HepG2 (cell line): ENCODE data around the gene CCL22. TPM values are rescaled to one million over a fixed set of nuclear protein-coding genes. Genes with fewer than 3 reads are reported as not detected.

Source experiments
- ARID4A ChIP-seq: sonication (generic); formaldehyde crosslinking; IDR thresholded peaks from 2 replicates; pipeline ENCODE4 v1.5.0; 2020; ENCODE audit warnings: mild to moderate bottlenecking, missing genetic modification reagents, borderline replicate concordance
- CAMTA2 ChIP-seq: sonication (generic); formaldehyde crosslinking; IDR thresholded peaks from 2 replicates; pipeline ENCODE4 v1.4.0; 2020; ENCODE audit warnings: mild to moderate bottlenecking, missing genetic modification reagents, borderline replicate concordance
- E2F1 ChIP-seq: sonication (generic); formaldehyde crosslinking; IDR thresholded peaks from 2 replicates; pipeline ENCODE4 v1.5.0; 2020; ENCODE audit warnings: missing genetic modification reagents
- FOXC1 ChIP-seq: sonication (generic); formaldehyde crosslinking; IDR thresholded peaks from 2 replicates; pipeline ENCODE4 v1.8.0; 2022; ENCODE audit warnings: mild to moderate bottlenecking, missing genetic modification reagents, borderline replicate concordance
- GLI4 ChIP-seq: sonication (generic); formaldehyde crosslinking; IDR thresholded peaks from 2 replicates; pipeline ENCODE4 v1.5.1; 2020; ENCODE audit warnings: missing genetic modification reagents, mild to moderate bottlenecking, moderate library complexity, borderline replicate concordance
- HDAC1 ChIP-seq: sonication (generic); formaldehyde crosslinking; IDR thresholded peaks from 2 replicates; pipeline ENCODE4 v1.5.1; 2020; ENCODE audit warnings: mild to moderate bottlenecking, missing genetic modification reagents
- HDAC6 ChIP-seq: fragments of 200-600 bp; sonication (generic); IDR thresholded peaks from 2 replicates; pipeline ENCODE4 v1.7.0; 2017; ENCODE audit warnings: mild to moderate bottlenecking, antibody characterized with exemption, low read length, low read depth
- KLF12 ChIP-seq: sonication (generic); formaldehyde crosslinking; IDR thresholded peaks from 2 replicates; pipeline ENCODE4 v1.4.0; 2020; ENCODE audit warnings: missing genetic modification reagents, borderline replicate concordance
- KLF6 ChIP-seq: IDR thresholded peaks from 2 replicates; pipeline ENCODE4 v1.8.0; 2016; ENCODE audit warnings: missing biosample characterization, missing genetic modification reagents
- MEIS1 ChIP-seq: sonication (generic); formaldehyde crosslinking; IDR thresholded peaks from 2 replicates; pipeline ENCODE4 v1.9.0; 2021; ENCODE audit warnings: mild to moderate bottlenecking, missing genetic modification reagents, moderate library complexity, borderline replicate concordance
- NR2F2 ChIP-seq: IDR thresholded peaks from 2 replicates; pipeline ENCODE4 v1.6.1; 2012; ENCODE audit warnings: low read depth, inconsistent platforms, borderline replicate concordance
- POLR2A ChIP-seq, 2 experiments: IDR thresholded peaks; 2 replicates each; pipeline ENCODE4 v1.6.1; 2011; ENCODE audit warnings: low read depth in 2 of 2, low read length in 2 of 2, mild to moderate bottlenecking in 1 of 2, moderate library complexity in 1 of 2; ENCODE audit not compliant: insufficient read depth in 1 of 2
- POLR2AphosphoS5 ChIP-seq: IDR thresholded peaks from 2 replicates; pipeline ENCODE4 v1.6.1; 2012; ENCODE audit warnings: low read depth, low read length
- RAD21 ChIP-seq: fragments of 450-650 bp; formaldehyde crosslinking; IDR thresholded peaks from 2 replicates; pipeline ENCODE4 v1.5.0; 2020; ENCODE audit warnings: mild to moderate bottlenecking
- SRF ChIP-seq: IDR thresholded peaks from 2 replicates; pipeline ENCODE4 v1.6.1; 2011; ENCODE audit warnings: mild to moderate bottlenecking, low read depth, low read length, moderate library complexity
- STAG1 ChIP-seq: sonication (generic); formaldehyde crosslinking; IDR thresholded peaks from 2 replicates; pipeline ENCODE4 v1.4.0; 2020; ENCODE audit warnings: missing genetic modification reagents
- TBL1XR1 ChIP-seq: fragments of 150-350 bp; IDR thresholded peaks from 2 replicates; pipeline ENCODE4 v1.6.1; 2014; ENCODE audit warnings: borderline replicate concordance, low read length; ENCODE audit not compliant: partially characterized antibody
- ZBTB2 ChIP-seq: sonication (generic); formaldehyde crosslinking; IDR thresholded peaks from 2 replicates; pipeline ENCODE4 v1.8.0; 2022; ENCODE audit warnings: low read depth, missing genetic modification reagents
- ZNF460 ChIP-seq: sonication (generic); formaldehyde crosslinking; IDR thresholded peaks from 2 replicates; pipeline ENCODE4 v1.5.1; 2020; ENCODE audit warnings: missing genetic modification reagents, mild to moderate bottlenecking, borderline replicate concordance
- ZNF543 ChIP-seq: sonication (generic); formaldehyde crosslinking; IDR thresholded peaks from 2 replicates; pipeline ENCODE4 v1.4.0; 2020; ENCODE audit warnings: mild to moderate bottlenecking, missing genetic modification reagents
- ZNF670 ChIP-seq: sonication (generic); formaldehyde crosslinking; IDR thresholded peaks from 2 replicates; pipeline ENCODE4 v1.8.0; 2022; ENCODE audit warnings: mild to moderate bottlenecking, missing genetic modification reagents, borderline replicate concordance
- ZNF75D ChIP-seq: sonication (generic); formaldehyde crosslinking; IDR thresholded peaks from 2 replicates; pipeline ENCODE4 v1.8.1; 2023; ENCODE audit warnings: missing genetic modification reagents, mild to moderate bottlenecking, borderline replicate concordance
- polyA plus RNA-seq, 8 experiments: library from polyadenylated mRNA; depleted of rRNA in 3 of 8; stranded (reverse) in 7 of 8; unstranded in 1 of 8; fragments of >200 nt; fragmentation: Illumina TruSeq in 4 of 8; extraction: Trizol in 4 of 8; gene quantifications; 2 replicates each; pipeline versions ENCODE4 v1.2.1 to v1.2.3, GENCODE V29; 2011 to 2016; ENCODE audit warnings: low read depth in 4 of 8, missing spikeins in 1 of 8, mixed read lengths in 1 of 8; ENCODE audit not compliant: insufficient read depth in 1 of 8
- total RNA-seq, 5 experiments: library from RNA; depleted of rRNA; stranded (reverse); fragments of >200 nt; fragmentation: Illumina TruSeq; extraction: Trizol; gene quantifications; 2 replicates each; pipeline ENCODE4 v1.2.3, GENCODE V29; 2016; ENCODE audit warnings: low read depth in 1 of 5

CCL22 gene
- total and polyA plus RNA-seq, 2 of the 13 experiments (the other 11 are each of a cell fraction or from before 2014, with no cell fraction given), result not detected

DNA sequence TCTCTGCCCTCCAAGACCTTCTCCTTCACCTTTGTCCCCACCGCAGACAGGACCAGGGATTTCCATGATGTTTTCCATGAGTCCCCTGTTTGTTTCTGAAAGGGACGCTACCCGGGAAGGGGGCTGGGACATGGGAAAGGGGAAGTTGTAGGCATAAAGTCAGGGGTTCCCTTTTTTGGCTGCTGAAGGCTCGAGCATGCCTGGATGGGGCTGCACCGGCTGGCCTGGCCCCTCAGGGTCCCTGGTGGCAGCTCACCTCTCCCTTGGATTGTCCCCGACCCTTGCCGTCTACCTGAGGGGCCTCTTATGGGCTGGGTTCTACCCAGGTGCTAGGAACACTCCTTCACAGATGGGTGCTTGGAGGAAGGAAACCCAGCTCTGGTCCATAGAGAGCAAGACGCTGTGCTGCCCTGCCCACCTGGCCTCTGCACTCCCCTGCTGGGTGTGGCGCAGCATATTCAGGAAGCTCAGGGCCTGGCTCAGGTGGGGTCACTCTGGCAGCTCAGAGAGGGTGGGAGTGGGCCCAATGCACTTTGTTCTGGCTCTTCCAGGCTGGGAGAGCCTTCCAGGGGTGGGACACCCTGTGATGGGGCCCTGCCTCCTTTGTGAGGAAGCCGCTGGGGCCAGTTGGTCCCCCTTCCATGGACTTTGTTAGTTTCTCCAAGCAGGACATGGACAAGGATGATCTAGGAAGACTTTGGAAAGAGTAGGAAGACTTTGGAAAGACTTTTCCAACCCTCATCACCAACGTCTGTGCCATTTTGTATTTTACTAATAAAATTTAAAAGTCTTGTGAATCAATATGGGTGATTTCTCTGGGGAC lies 25.9 kb downstream of the CCL22 start (continued):
- TF ChIP-seq TBL1XR1 (no peak), STAG1 (CRISPR knock-in tag) (no peak; the same call in 1 of the 2 replicates), ZNF75D (no peak), KLF12 (CRISPR knock-in tag) (peak; percentile 15; the same call in 1 of the 2 replicates), POLR2AphosphoS5 (peak; percentile 41), HDAC1 (0 out of 2 replicates have a peak, but pooled peaks have one; percentile 30), E2F1 (CRISPR knock-in tag) (no peak), ZNF670 (CRISPR knock-in tag) (no peak; the same call in 1 of the 2 replicates), ZNF460 (CRISPR knock-in tag) (no peak; the same call in 1 of the 2 replicates), ZBTB2 (no peak), ARID4A (CRISPR knock-in tag) (no peak), CAMTA2 (CRISPR knock-in tag) (peak; percentile 92), POLR2A (IDR thresholded peaks at IDR 0.05; ENCODE audit: insufficient read depth in 1 of 2, low read depth in 2 of 2, low read length in 2 of 2) (peak in 1 of 2 experiments; percentile 52; a peak in 2 of 4 replicates), KLF6 (CRISPR knock-in tag) (no peak), ZNF543 (CRISPR knock-in tag) (peak; percentile 57; the same call in 1 of the 2 replicates), FOXC1 (CRISPR knock-in tag) (0 out of 2 replicates have a peak, but pooled peaks have one; percentile 62), SRF (no peak), MEIS1 (CRISPR knock-in tag) (no peak), NR2F2 (peak; percentile 37; the same call in 1 of the 2 replicates), GLI4 (CRISPR knock-in tag) (no peak), HDAC6 (no peak), RAD21 (CRISPR knock-in tag) (no peak; the same call in 1 of the 2 replicates)
